SHP77 (cell line): ENCODE measurements around the gene DIP2C.
A peak's percentile ranks its signal among the peaks of the same experiment; 100 is the strongest.
"Not testable (repeated sequence)": the region's sequence is repeated elsewhere in the genome, so short reads cannot be mapped to it uniquely, and the experiment has no call there.

ENCODE experiments used
- DNase-seq, 2 experiments: peaks; one replicate each; lab custom pipeline; 2025; lab: John Stamatoyannopoulos, UW

The DIP2C gene

DNA sequence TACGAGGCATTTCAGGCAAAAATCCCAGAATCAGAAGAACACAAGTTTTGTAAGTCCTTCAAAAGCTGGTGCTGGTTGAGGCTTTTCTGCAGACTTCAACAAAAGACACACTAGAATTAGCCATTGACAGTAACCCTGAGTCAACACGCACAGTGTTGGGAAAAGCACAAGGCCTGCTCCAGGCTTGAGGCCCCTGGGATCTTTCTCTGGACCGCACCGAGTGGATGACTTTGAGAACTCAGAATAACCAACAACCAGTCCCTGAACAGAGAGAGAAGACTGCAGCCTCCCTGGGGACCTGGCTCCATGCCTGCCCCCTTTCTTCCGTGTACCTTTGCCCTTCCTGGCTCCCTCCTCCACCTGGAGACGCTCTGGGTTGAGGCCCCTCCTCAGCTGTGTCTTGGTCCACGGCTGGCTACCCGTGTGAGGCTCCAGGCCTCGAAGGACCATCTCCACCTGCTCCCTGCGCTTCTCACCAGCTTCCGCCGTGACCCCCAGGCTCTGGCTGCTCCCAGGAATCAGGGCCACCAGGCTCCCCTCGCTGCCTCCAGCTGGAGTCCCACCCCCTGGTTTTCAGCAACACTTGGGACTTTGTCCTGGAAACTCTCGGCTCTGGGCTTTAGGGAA lies 28.4 kb downstream of the DIP2C start:
- no peak for DNase-seq

DNA sequence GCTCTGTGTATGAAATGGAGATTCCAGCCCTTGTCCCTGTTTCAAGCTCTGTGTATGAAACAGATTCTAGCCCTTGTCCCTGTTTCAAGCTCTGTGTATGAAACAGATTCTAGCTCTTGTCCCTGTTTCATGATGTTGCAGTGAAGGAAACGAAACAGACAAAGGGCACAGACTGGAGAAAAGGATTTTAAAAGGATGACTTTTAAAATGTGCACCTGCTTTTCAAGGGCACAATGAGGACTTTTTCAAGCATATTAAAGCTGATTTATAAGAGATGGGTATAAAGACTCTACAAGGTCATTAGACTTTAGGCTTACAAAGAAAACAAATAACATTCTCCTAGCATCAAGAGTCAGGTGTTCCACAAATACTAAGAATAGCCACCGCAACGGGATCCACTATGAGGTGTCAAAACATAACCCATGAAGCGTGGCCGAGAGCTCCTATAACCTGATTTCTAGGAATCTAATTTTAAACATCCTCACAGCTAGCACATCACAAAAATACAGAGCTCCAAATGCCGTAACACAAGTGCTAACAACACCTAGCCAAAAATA lies 29.0 kb downstream of the DIP2C start:
- DNase-seq: no peak

DNA sequence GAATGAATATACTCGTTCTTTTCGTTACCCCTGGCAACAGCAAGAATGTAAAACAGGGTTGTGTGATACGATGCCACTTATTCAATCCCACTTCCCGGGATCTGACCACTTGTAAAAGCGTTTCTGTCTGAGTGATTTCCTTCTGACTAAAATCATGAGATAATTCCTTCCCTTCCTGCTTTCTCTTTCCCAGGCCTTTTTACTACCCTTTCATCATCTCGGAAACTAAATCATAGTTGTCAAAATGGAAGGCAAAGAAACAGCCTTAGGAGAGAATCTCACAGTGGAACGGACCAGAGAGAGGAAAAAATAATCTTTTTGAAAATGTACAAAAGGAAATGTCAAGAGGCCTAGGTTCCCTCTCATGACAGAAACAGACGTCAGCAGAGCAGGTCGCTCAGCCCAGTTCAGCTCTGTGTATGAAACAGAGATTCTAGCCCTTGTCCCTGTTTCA lies 29.8 kb downstream of the DIP2C start:
- DNase-seq: no peak

DNA sequence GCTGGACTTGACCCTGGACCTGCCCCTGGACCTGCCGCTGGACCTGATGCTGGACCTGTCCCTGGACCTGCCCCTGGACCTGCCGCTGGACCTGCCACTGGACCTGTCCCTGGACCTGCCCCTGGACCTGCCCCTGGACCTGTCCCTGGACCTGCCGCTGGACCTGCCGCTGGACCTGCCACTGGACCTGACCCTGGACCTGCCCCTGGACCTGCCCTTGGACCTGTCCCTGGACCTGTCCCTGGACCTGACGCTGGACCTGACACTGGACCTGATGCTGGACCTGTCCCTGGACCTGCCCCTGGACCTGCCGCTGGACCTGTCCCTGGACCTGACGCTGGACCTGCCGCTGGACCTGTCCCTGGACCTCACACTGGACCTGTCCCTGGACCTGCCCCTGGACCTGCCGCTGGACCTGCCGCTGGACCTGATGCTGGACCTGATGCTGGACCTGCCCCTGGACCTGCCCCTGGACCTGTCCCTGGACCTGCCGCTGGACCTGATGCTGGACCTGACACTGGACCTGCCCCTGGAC lies 31.6 kb downstream of the DIP2C start:
- DNase-seq: not testable (repeated sequence)

DNA sequence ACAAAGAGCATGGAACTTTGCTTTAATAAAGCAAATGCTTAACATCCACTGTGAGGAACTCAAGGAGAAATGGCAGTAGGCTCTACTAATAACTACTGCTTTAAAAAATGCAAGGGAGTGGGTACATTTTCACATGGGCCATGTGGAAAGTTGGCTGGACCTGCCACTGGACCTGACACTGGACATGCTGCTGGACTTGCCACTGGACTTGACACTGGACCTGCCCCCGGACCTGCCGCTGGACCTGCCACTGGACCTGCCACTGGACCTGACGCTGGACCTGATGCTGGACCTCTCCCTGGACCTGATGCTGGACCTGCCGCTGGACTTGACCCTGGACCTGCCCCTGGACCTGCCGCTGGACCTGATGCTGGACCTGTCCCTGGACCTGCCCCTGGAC lies 32.6 kb downstream of the DIP2C start:
- no peak for DNase-seq

DNA sequence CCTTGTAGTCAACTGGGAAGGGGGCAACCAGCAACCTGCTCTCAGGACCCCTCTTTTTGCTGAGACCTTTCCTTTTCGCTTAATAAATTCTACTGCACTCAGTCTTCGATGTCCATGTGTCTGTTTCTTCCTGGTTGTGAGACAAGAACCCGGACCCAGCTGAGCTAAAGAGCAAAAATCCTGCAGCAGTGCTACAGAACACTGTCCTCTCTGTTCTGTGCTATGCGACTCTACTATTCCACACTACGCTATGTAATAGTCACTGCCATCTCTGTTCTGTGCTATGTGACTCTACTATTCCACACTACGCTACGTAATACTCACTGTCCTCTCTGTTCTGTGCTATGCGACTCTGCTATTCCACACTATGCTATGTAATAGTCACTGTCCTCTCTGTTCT lies 34.3 kb downstream of the DIP2C start:
- no peak for DNase-seq

DNA sequence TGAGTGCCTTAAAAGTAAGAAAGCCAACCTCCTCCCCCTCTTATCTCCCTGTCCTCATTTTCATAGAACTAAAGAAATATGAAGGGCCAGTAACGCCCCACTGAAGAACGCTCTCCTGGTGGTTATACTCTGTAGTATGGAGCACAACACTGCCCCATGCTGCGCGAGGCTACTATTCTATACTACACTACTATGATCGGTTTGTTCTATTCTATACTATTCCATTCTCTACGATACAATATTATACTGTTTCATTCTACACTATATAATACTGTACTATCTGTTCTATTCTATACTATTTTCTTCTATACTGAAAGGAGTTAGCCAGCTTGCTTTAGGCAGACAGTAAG lies 34.8 kb downstream of the DIP2C start:
- DNase-seq: no peak

DNA sequence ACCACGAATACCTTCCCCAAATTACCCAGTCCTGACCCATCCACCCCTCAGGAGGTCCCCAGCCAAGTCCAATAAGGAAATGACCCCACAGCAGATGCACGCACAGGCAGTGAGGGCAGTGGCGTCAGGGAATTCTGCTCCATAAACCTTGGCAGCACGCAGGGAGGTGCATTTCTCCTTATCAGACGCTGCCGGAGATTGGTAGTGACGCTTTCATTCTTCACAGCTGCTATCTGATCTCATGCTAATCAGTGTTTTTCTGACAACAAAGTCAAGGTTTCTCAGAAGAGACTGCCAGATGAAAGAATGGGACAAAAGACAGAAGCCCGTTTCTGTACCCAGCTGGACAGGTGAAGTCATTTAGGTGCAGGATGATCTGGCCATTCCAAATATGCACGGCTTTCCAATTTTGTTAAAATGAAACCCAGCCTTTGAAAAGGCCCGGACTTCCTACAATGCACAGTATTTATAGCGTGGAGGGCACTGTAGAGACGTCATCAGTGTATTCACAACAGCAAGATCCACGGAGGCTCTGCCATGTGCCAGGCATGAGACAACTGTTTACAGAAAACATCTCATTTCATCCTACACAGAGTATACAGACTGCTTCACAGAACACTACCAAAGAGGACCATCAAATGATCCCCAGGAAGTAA lies 35.3 kb downstream of the DIP2C start:
- DNase-seq: no peak

DNA sequence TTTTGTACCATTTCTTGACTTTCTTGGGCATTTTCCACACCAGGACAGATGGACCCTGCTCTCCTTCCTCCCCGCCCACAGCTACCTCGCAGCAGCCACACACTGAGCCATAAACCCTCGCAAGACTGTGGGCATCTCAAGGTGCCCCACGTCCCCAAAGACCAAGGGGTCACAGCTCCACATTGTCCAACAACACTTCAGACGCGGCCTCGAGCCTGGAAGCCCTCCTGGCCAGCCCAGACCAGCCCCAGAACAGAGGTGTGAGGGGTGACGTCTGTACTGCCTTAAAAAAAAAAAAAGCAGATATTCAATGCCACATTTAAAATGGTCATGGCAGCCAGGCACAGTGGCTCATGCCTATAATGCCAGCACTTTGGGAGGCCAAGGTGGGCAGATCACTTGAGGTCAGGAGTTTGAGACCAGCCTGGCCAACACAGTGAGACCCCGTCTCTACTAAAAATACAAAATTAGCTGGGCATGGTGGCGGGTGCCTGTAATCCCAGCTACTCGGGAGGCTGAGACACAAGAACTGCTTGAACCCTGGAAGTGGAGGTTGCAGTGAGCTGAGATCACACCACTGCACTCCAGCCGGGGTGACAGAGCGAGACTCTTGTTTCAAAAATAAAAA lies 36.5 kb downstream of the DIP2C start:
- DNase-seq: not testable (repeated sequence)

DNA sequence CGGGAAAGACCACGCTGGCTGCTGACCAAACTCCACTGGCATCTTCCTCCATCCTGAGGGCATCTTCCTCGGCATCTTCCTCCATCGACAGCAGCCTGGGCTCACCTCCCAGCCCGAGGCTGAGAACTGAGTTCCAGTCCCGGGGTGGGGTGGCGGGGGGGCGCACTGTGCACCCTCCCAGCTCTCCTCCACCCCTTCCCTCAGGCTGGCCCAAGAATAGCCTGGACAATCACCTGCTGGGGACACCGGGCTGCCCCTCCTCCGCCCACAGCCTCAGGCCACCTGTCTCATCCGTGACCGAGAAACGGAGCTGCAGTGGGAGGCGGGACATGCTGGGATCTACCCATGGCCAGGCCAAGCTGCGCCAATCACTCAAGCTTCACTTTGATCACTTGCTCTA lies 37.2 kb downstream of the DIP2C start:
- peak; percentile 47 to 69 for DNase-seq

DNA sequence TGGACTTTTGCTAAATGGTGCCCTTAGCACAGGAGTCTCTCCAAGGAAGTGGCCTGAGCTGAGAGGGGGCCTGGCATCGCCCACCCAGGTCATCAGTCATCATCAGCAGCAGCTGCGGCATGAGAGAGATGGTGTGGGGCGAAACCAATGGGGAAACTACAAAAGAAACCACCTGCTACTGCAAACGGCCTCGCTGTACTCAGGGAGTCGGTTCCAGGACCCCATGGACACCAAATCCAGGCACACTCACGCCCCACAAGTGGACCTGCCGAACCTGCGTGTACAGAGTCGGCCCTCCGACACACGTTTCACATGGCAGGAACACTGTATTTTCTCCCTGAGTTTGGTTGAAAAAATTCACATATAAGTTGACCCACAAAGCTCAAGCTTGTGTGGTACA lies 37.8 kb downstream of the DIP2C start:
- no peak for DNase-seq

DNA sequence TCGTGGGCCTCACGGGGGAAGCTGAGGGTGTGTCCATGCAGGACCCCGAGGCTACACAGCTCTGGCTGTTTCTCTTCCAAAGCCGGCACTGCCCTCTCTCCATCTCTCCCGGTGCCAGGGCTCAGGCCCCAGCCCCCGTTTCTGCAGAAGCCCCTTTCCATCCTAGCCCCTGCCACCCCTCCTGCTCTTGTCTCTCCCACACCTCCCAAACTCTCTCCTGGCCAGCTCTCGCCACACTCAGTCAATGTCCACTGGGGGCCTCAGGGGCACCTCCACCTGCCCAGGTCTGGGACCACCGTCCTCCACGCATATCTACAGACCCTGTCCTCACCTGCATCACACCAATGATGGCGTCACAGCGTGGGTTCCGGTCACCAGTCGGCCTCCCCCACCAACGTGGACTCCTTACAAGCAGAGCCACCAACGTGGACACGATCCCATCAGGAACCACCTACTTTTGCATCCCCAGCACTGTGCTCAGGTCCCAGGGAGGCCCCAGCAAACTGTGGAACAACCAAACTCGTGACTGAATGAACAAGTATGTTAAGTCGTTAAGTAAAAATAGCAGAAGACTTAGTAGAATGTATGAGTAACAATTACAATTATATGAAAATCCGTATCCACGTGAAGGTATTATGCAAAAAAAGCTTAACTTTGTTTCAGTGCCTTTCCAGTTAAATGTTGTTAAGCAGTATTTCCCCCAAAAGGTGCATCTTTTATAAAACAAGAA lies 38.4 kb downstream of the DIP2C start:
- no peak for DNase-seq

DNA sequence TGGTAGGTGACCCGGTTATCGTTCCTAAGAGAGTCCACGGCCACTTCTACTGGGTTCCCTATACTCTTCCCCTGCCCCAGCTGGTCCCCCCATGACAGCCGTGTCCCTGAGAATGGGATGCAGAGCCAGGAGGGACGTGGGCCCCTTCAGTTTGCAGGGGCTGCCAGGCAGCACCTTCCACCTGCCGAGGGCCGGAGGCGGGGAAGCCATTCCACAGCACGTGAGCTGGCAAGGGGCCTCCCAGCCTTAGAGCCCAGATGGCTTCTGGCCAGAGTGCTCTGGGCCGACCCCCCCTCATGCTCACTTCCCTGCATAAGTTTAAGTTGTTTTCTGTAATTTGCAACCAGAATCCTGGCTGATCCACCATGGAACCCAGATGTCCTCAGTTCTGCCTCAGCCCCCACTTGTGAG lies 39.0 kb downstream of the DIP2C start:
- peak in 1 of 2 experiments; percentile 21 for DNase-seq

DNA sequence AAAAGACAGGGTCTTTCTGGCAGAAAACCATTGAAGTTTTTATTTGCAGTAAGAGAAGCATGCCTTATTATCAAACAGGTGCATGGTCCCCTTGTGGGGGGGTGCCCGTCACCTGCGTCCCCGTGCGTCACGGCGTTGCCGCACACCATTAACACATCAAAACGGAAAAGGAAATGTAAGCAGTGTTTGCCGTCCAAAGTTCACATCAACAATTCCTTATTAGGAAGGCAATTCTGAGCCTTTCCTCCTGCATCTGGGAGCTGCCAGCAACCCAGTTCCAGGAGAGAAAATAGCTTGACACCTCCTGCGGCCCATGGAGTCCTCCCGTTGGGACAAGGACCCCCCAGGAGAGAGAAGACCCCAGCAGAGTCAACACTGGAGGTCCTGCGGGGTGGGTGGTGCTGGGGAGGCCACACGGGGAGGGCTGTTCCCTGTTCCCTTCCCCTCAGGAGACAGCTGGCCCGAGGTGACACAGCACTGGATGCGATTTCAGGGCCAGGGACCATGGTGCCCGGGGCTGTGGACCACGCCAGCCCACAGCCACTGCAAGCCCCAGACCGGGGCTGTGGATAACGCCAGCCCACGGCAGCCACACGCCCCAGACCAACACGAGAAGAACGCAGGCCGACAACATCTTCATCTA lies 39.5 kb downstream of the DIP2C start:
- peak; percentile 84 to 92 for DNase-seq

DNA sequence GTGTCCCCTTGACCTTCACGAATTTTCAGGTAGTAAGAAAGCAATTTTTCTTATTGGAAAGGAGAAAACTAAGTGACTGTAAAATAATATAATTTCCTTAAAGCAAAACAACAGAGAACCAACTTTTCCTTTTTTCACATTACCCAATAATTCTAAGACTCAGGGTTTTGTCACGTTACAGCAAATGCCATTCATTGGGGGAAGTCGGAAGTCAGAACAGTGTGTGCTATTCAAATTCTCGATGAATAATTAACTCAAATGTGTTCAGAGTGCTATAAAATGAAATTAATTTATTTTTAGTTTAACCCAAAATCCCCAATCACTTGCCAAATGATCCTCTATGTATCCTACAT lies 40.0 kb downstream of the DIP2C start:
- no peak for DNase-seq

DNA sequence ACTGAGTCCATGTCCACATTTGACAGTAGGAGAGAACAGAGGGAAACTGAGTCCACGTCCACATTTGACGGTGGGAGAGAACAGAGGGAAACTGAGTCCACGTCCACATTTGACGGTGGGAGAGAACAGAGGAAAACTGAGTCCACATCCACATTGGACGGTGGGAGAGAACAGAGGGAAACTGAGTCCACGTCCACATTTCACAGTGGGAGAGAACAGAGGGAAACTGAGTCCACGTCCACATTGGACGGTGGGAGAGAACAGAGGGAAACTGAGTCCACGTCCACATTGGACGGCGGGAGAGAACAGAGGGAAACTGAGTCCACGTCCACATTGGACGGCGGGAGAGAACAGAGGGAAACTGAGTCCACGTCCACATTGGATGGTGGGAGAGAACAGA lies 42.4 kb downstream of the DIP2C start:
- DNase-seq: not testable (repeated sequence)

DNA sequence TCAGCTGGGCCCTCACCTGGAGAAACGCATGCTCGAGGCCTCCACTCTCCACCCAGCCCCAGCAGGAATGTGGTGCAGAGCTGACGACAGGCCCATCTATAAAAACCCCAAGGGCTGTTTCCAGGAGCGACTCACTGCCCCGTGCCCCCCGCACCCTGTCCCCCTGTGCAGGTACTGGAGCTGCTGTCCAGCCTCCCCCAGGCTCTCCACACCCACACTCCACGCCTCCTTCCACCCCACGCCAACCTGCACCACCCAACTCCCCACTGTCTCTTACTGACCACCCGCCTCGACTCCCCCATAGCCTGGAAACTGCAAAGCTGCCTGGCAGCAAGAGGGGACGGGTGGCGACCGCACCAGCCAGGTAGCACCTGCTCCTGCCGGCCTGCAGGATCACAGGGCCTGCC lies 43.3 kb downstream of the DIP2C start:
- peak; percentile 16 to 28 for DNase-seq

DNA sequence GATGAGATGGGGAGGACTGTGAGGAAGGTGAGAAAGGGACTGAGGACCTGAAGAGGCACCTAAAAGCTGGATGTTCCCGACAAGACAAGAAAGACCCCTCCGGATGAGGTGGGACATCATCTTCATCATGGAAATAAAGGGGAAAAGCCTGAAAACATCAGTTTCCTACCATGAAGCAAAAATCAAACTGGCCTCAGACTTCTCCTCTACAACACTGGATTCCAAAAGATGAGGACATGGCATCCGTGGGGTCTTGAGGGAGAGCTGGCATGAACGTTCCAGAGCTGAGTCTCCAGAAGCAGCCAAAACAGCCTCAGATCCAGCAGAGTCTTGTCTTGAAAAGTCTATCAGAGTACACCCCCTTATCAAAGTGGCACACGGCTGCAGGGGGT lies 44.5 kb downstream of the DIP2C start:
- no peak for DNase-seq

DNA sequence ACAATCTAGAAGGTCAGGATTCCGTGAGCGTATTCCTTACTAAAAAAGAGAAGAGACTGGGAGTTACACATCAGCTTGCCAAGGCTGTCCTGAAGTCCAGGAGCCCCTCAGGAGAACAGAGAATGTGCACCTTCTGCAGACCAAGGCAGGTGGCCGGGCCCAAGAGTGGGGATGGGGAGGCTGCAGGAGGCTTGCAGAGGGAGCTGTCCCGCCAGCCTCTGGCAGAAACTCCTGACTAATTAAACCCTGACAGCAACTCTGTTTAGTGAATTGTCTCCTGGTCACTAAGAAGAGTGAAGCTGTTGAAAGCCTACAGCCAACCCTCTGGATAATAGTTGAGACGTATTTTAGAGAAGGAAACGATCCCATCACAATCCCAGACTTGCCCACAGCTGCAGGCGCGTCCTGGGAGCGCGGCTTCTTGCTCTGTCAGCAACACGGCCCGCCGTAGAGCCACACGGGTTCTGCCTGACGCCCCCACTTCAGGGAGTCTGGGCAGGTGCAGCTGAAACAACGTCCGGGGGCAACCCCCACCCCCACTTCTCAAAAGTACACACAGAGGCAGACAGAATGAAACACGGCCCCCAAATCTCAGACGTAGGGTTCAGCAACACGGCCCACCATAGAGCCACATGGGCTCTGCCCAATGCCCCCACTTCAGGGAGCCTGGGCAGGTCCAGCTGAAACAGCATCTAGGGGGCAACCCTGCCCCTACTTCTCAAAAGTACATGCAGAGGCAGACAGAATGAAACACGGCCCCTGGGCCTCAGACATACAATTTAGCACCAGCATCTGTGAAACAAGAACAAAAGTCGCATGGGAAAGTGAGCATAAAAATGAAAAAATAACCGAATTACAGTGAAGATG lies 45.2 kb downstream of the DIP2C start:
- DNase-seq: no peak

DNA sequence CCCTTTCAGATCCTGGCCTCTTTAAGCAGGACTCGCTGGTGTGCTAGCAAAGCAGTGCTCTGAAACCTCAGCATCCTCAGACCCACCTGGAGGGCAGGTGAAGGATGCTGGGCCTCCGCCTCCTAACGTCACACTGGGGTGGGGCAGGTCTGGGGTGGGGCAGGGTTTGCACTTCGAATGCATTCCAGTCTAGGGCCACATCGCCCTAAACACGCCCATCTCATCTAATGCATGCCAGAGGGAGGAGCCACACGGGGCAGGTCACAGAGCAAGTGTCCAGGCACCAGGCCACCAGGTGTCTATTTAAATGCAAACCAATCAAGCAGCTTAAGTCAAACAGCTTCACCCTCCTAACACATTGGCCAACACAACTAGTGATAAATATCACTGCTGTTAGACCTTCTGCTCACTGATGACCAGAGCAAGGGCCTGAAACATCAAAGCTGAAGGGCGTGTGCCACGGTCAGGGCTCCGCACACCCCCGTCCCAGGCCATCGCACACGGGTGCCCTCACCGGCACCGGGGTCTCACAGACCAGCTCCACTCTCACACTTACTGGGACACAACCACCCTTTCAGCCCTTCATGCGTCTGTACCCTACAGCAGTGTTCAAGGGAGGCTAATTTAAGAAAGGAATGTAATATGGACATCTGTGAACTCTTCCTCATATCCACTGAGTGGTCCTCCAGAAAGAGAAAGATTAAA lies 47.1 kb downstream of the DIP2C start:
- no peak for DNase-seq
